Liver (tissue), 9 donors: ENCODE data around the gene TENT4B. TPM values are rescaled to one million over a fixed set of nuclear protein-coding genes. Genes with fewer than 3 reads are reported as not detected.

Experiments used
- DNase-seq: peaks from one replicate; pipeline ENCODE4 v3.0.0-alpha.2; 2017; ENCODE audit warnings: low spot score
- H3K27ac ChIP-seq, 2 donors: one replicate each; pipeline ENCODE4 v1.7.0; 2013; ENCODE audit warnings: inconsistent platforms in 2 of 2, low read length in 2 of 2, control low read depth in 1 of 2, low read depth in 1 of 2, mild to moderate bottlenecking in 1 of 2
- H3K27me3 ChIP-seq, 4 donors: one replicate each; pipeline versions ENCODE4 v1.6.1 to v1.7.0; 2013; ENCODE audit warnings: low read length in 3 of 4, inconsistent platforms in 1 of 4, mild to moderate bottlenecking in 1 of 4, moderate library complexity in 1 of 4; ENCODE audit not compliant: control insufficient read depth in 4 of 4, insufficient read depth in 4 of 4
- H3K36me3 ChIP-seq, 4 donors: one replicate each; pipeline versions ENCODE4 v1.6.1 to v1.7.0; 2013; ENCODE audit warnings: low read length in 3 of 4, mild to moderate bottlenecking in 3 of 4, low read depth in 1 of 4, moderate library complexity in 1 of 4; ENCODE audit not compliant: control insufficient read depth in 4 of 4, insufficient read depth in 3 of 4
- H3K4me1 ChIP-seq, 4 donors: one replicate each; pipeline versions ENCODE4 v1.6.1 to v1.7.0; 2013; ENCODE audit warnings: low read length in 3 of 4, mild to moderate bottlenecking in 3 of 4, moderate library complexity in 1 of 4; ENCODE audit not compliant: control insufficient read depth in 4 of 4, insufficient read depth in 4 of 4
- H3K4me3 ChIP-seq, 3 donors: one replicate each; pipeline versions ENCODE4 v1.6.1 to v1.7.0; 2013; ENCODE audit warnings: low read length in 3 of 3, control low read depth in 1 of 3, low read depth in 1 of 3, mild to moderate bottlenecking in 1 of 3
- H3K9ac ChIP-seq, 2 donors: one replicate each; pipeline ENCODE4 v1.7.0; 2013; ENCODE audit warnings: low read length in 2 of 2, mild to moderate bottlenecking in 2 of 2, moderate library complexity in 2 of 2, control low read depth in 1 of 2, low read depth in 1 of 2
- H3K9me3 ChIP-seq, 4 donors: one replicate each; pipeline versions ENCODE4 v1.6.1 to v1.7.0; 2013; ENCODE audit warnings: low read length in 3 of 4; ENCODE audit not compliant: control insufficient read depth in 4 of 4
- ATF3 ChIP-seq: IDR thresholded peaks from 2 replicates; pipeline ENCODE4 v1.6.1; 2016; ENCODE audit warnings: antibody characterized with exemption
- EGR1 ChIP-seq, 2 donors: IDR thresholded peaks; 2 replicates each; pipeline ENCODE4 v1.6.1; 2016 to 2018; ENCODE audit warnings: antibody characterized with exemption in 2 of 2, low read depth in 2 of 2
- FOXA1 ChIP-seq: IDR thresholded peaks from 2 replicates; pipeline ENCODE4 v1.6.1; 2016; ENCODE audit warnings: antibody characterized with exemption
- FOXA2 ChIP-seq: IDR thresholded peaks from 2 replicates; pipeline ENCODE4 v1.6.1; 2016; ENCODE audit warnings: antibody characterized with exemption
- GABPA ChIP-seq, 2 donors: IDR thresholded peaks in 1 of 2; conservative IDR thresholded peaks in 1 of 2; 2 replicates each; pipeline ENCODE4 v1.6.1; 2016; ENCODE audit warnings: antibody characterized with exemption in 2 of 2, mild to moderate bottlenecking in 1 of 2, moderate library complexity in 1 of 2
- HNF4A ChIP-seq, 2 donors: conservative IDR thresholded peaks; 2 replicates each; pipeline ENCODE4 v1.6.1; 2016; ENCODE audit warnings: antibody characterized with exemption in 2 of 2, mild to moderate bottlenecking in 2 of 2
- HNF4G ChIP-seq: IDR thresholded peaks from 2 replicates; pipeline ENCODE4 v1.6.1; 2016; ENCODE audit warnings: antibody characterized with exemption
- JUND ChIP-seq, 2 donors: IDR thresholded peaks; 2 replicates each; pipeline ENCODE4 v1.6.1; 2016; ENCODE audit warnings: antibody characterized with exemption in 2 of 2
- NR2F2 ChIP-seq: IDR thresholded peaks from 2 replicates; pipeline ENCODE4 v1.6.1; 2016; ENCODE audit warnings: antibody characterized with exemption
- RAD21 ChIP-seq, 2 donors: IDR thresholded peaks; 2 replicates each; pipeline ENCODE4 v1.6.1; 2016; ENCODE audit warnings: antibody characterized with exemption in 2 of 2, mild to moderate bottlenecking in 2 of 2
- RXRA ChIP-seq, 2 donors: IDR thresholded peaks; 2 replicates each; pipeline ENCODE4 v1.6.1; 2017 to 2018; ENCODE audit warnings: antibody characterized with exemption in 2 of 2, mild to moderate bottlenecking in 1 of 2
- SP1 ChIP-seq: IDR thresholded peaks from 2 replicates; pipeline ENCODE4 v1.6.1; 2018; ENCODE audit warnings: antibody characterized with exemption, mild to moderate bottlenecking
- TAF1 ChIP-seq: conservative IDR thresholded peaks from 2 replicates; pipeline ENCODE4 v1.6.1; 2016; ENCODE audit warnings: antibody characterized with exemption, mild to moderate bottlenecking
- YY1 ChIP-seq: IDR thresholded peaks from 2 replicates; pipeline ENCODE4 v1.6.1; 2016; ENCODE audit warnings: antibody characterized with exemption, mild to moderate bottlenecking
- ZBTB33 ChIP-seq: IDR thresholded peaks from 2 replicates; pipeline ENCODE4 v1.6.1; 2016; ENCODE audit warnings: antibody characterized with exemption
- WGBS: extraction: QIAGEN DNeasy Blood & Tissue Kit; methylation state at CpG from one replicate; pipeline ENCODE4 v1.1.7; 2013; 5-methylcytosine and 5-hydroxymethylcytosine counted together
- polyA plus RNA-seq, 2 donors: library from polyadenylated mRNA; stranded (reverse) in 1 of 2; unstranded in 1 of 2; fragments of 200-250 nt in 1 of 2; fragments of >200 nt in 1 of 2; fragmentation: Nextera tagmentation in 1 of 2; extraction: Ambion mirVana in 1 of 2; gene quantifications; one replicate each; pipeline versions ENCODE4 v1.2.1 to v1.2.3, GENCODE V29; 2013 to 2015
- total RNA-seq, 2 donors: library from RNA; depleted of rRNA; stranded (reverse); fragments of >200 nt; gene quantifications; one replicate each; pipeline ENCODE4 v1.2.3, GENCODE V29; 2014
- TF ChIP-seq, protein P1 (sequence below): IDR thresholded peaks from 2 replicates; pipeline ENCODE4 v1.6.1; 2016; ENCODE audit warnings: antibody characterized with exemption, mild to moderate bottlenecking
- TF ChIP-seq, protein P2 (sequence below): IDR thresholded peaks from 2 replicates; pipeline ENCODE4 v1.6.1; 2016; ENCODE audit warnings: antibody characterized with exemption
- TF ChIP-seq, protein P3 (sequence below): fragments of 150-350 bp; IDR thresholded peaks from 2 replicates; pipeline ENCODE4 v1.5.1; 2017; ENCODE audit warnings: improper control_type of control experiment, low read depth, low read length; ENCODE audit not compliant: missing input control
- donor health status: healthy.
- donor health status: healthy.
- donor health status: healthy.
- donor health status: healthy.
- donor health status: healthy.

Gene TENT4B
- total and polyA plus RNA-seq, 4 donors: 4.2 to 10.8 (median 7.9) TPM

- no peaks in the 10 kb centered on the region for H3K9me3 ChIP-seq
- H3K9ac ChIP-seq: no peak overlapping the region
- peaks cover 5 to 29% (median 19%) of the 10 kb centered on the region in 4 donors for H3K4me1 ChIP-seq
- TF ChIP-seq RAD21 (IDR thresholded peaks at IDR 0.05): peak; percentile 83 to 91
- no peak for TF ChIP-seq HNF4G
- TF ChIP-seq ZBTB33: no peak
- peak; percentile 33 to 68 for TF ChIP-seq RXRA (IDR thresholded peaks at IDR 0.05)
- peak in 1 of 2 donors; percentile 21 for TF ChIP-seq JUND (IDR thresholded peaks at IDR 0.05)
- TF ChIP-seq GABPA (IDR thresholded peaks at IDR 0.05 in 1 of 2, conservative IDR thresholded peaks at IDR 0.05 in 1 of 2): no peak
- TF ChIP-seq, protein P1, sequence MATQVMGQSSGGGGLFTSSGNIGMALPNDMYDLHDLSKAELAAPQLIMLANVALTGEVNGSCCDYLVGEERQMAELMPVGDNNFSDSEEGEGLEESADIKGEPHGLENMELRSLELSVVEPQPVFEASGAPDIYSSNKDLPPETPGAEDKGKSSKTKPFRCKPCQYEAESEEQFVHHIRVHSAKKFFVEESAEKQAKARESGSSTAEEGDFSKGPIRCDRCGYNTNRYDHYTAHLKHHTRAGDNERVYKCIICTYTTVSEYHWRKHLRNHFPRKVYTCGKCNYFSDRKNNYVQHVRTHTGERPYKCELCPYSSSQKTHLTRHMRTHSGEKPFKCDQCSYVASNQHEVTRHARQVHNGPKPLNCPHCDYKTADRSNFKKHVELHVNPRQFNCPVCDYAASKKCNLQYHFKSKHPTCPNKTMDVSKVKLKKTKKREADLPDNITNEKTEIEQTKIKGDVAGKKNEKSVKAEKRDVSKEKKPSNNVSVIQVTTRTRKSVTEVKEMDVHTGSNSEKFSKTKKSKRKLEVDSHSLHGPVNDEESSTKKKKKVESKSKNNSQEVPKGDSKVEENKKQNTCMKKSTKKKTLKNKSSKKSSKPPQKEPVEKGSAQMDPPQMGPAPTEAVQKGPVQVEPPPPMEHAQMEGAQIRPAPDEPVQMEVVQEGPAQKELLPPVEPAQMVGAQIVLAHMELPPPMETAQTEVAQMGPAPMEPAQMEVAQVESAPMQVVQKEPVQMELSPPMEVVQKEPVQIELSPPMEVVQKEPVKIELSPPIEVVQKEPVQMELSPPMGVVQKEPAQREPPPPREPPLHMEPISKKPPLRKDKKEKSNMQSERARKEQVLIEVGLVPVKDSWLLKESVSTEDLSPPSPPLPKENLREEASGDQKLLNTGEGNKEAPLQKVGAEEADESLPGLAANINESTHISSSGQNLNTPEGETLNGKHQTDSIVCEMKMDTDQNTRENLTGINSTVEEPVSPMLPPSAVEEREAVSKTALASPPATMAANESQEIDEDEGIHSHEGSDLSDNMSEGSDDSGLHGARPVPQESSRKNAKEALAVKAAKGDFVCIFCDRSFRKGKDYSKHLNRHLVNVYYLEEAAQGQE: no peak
- TF ChIP-seq, protein P2, sequence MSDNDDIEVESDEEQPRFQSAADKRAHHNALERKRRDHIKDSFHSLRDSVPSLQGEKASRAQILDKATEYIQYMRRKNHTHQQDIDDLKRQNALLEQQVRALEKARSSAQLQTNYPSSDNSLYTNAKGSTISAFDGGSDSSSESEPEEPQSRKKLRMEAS: peak; percentile 25
- no peak for TF ChIP-seq EGR1 (IDR thresholded peaks at IDR 0.05; ENCODE audit: low read depth in 2 of 2)
- peak; percentile 47 for TF ChIP-seq YY1
- TF ChIP-seq TAF1: no peak
- TF ChIP-seq SP1: peak; percentile 9
- TF ChIP-seq HNF4A (conservative IDR thresholded peaks at IDR 0.05): peak; percentile 45 to 58
- TF ChIP-seq FOXA2: no peak
- TF ChIP-seq, protein P3, sequence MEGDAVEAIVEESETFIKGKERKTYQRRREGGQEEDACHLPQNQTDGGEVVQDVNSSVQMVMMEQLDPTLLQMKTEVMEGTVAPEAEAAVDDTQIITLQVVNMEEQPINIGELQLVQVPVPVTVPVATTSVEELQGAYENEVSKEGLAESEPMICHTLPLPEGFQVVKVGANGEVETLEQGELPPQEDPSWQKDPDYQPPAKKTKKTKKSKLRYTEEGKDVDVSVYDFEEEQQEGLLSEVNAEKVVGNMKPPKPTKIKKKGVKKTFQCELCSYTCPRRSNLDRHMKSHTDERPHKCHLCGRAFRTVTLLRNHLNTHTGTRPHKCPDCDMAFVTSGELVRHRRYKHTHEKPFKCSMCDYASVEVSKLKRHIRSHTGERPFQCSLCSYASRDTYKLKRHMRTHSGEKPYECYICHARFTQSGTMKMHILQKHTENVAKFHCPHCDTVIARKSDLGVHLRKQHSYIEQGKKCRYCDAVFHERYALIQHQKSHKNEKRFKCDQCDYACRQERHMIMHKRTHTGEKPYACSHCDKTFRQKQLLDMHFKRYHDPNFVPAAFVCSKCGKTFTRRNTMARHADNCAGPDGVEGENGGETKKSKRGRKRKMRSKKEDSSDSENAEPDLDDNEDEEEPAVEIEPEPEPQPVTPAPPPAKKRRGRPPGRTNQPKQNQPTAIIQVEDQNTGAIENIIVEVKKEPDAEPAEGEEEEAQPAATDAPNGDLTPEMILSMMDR: peak; percentile 72
- no peak for TF ChIP-seq NR2F2
- TF ChIP-seq ATF3: no peak
- TF ChIP-seq FOXA1: no peak
- WGBS: 74% methylated on average over 5 of the region's 5 CpGs
- no peaks in the 10 kb centered on the region for H3K27me3 ChIP-seq
- no peak overlapping the region for H3K4me3 ChIP-seq
- peaks cover 2 to 18% (median 10%) of the 10 kb centered on the region in 4 donors for H3K36me3 ChIP-seq
- peak overlapping the region in 1 of 2 donors; percentile 39 for H3K27ac ChIP-seq
- peak; percentile 66 for DNase-seq
Observed at GRCh38 chr16:50210266-50211038, 57.3 kb downstream of the TENT4B start.
